GM21529 (cell line): ENCODE data around the gene NOL8.

Experiments
- ATAC-seq: cut with Tn5 transposase; IDR thresholded peaks from one replicate; pipeline ENCODE4 v1.9.1; 2021; ENCODE audit not compliant: unreplicated experiment

NOL8 gene

DNA sequence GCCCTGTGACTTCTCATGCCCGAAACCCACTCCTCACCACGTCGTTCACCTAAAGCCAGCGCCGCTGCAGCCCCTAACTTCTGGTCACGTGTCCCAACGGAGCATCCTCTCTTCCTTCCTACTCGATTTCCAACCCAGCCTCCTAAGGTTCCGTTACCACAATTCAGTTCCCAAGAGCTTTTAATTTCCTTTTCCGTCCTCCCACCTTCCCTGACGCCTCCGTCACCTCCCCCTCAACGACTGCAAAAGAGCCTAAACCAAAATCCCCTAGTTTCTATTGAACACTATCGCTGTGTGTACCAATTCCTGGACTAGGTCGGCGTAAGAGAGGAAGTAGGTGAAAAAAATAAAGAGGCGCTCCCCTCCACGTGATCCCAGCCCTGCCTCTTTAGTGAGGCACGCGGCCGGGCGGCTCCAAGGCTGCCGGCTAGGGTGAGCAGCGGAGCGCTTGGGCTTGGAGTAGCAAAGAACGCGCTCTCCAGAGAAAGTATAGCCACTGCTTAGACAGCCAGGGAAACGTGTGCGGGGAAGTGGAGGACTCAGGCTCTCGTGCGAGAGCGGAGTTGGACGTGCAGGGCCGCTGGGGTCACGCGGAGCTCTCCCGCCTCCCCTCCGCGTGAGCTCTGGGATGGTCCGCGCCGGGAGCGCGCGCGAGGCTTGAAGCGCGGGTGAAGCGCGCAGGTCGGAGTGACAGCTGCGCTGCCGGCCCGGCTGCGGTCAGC lies at the start of gene NOL8, which contains the start of gene CENPP:
NOL8 (minus strand) TSS at position 82 of the 722 bp plus-strand sequence. CDS start 1,189 bp downstream, outside the sequence.
CENPP (plus strand) TSS at position 685 of the 722 bp plus-strand sequence.
- peak; percentile 91 for ATAC-seq

DNA sequence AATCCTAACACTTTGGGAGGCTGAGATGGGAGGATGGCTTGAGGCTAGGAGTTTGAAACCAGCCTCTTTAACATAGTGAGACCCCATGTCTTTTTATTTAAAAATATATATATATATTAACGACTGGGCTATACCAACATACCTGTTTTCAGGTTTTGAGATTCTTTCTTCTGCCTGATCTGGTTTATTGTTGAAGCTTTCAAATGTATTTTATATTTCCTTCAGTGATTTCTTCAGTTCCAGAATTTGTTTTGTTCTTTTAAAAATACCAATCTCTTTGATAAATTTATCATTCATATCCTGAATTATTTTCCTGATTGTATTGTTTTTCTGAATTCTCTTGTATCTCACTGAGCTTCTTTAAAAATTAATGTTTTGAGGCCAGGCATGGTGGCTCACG lies 48.0 kb upstream of the NOL8 start:
- no peak for ATAC-seq

DNA sequence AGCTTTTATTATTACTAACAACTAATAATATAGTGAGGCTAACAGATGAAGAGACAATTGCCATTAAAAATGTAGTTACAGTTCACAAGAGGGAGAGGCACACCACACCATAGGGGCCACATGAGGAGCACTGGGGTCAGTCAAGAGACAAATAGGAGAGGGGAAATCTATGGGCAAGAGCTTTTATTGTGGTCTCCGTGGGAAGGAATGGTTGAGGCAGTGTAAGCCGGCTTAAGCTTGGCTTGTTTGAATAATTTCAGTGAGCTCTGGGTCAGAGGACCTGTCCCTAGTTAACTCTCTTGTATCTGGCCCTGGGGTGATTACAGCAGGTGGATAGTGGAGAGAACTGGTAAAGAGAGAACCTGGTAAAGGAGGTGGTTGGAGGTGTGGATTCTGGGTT lies 43.9 kb upstream of the NOL8 start:
- ATAC-seq, result no peak

DNA sequence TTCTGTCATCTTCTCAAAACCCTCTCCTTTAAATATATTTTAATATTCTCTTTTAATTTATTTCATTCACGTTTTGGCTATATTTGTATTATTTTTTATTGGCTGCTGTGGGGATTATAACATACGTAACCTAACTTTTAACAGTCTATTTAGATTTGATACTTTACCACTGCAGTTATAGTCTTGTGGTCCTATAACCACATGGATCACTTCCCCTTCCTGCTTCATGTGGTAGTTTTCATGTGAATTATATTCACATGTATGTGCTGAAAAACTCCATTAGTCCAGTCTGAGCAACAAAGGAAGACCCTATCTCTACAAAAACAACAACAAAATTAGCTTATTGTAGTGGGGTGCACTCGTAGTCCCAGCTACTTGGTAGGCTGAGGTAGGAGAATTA lies 34.9 kb upstream of the NOL8 start:
- ATAC-seq, result no peak

DNA sequence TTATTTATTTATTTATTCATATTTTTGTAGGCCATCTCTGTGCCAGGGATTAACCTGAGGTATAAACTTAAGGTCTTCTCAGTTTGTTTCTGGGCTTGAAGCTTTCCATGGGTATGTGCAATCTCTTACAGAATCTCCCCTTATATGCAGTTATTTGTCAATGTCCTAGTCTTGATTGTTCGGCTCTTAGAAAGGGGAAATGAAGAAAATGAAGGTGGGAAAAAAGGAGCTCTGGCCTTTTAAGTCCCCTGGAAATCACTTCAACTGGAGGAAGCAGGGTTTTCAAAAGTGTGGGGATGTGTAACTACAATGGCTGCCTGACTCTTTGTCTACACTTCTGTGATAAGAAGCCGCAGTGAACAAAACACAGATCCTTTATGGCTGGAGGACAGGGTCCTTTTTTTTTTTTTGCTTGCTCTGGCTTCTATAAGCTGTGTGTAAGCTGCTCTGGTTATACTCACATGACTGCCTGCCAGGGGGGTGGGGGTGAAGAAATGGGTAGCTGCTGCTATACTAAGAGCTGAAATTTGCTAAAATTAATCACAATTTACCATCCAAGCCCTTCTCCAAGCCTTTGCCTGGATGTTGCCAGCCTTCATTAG lies 34.3 kb upstream of the NOL8 start:
- ATAC-seq, result no peak

DNA sequence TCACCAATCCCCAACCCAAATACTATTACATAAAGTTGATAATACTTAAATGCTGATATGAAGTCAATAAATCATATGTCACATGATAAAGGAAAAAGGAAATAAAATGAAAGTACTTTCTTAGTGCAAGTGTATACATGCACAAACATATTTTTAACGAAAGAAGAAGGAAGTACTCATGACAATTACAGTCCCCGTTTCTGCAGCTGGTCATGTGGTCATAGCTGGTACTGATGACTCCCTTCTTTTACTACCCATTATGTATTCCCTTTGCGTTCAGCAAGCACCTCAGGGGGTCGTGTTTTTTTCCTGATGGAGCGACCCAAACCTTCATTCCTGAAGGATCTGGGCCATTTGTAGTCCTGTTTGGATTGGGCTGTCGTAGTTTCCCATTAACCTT lies 27.9 kb upstream of the NOL8 start:
- no peak for ATAC-seq

DNA sequence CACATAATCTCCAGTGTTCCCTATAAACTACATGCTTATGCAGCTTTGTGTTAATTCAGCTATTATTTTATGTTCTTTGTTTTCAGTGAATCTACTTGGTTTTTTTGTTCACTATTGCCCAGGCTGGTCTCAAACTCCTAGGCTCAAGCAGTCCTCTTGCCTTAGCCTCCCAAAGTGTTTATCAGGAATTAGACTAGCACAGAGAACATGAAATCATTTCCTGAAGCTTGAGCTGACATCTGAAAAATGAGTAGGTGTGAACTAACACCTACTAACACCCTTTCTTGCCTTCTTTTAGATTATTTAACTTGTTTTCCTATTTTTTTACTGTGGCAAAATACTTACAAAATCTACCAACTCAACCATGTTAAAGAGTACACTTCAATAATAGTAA lies 25.6 kb upstream of the NOL8 start:
- ATAC-seq, result no peak

DNA sequence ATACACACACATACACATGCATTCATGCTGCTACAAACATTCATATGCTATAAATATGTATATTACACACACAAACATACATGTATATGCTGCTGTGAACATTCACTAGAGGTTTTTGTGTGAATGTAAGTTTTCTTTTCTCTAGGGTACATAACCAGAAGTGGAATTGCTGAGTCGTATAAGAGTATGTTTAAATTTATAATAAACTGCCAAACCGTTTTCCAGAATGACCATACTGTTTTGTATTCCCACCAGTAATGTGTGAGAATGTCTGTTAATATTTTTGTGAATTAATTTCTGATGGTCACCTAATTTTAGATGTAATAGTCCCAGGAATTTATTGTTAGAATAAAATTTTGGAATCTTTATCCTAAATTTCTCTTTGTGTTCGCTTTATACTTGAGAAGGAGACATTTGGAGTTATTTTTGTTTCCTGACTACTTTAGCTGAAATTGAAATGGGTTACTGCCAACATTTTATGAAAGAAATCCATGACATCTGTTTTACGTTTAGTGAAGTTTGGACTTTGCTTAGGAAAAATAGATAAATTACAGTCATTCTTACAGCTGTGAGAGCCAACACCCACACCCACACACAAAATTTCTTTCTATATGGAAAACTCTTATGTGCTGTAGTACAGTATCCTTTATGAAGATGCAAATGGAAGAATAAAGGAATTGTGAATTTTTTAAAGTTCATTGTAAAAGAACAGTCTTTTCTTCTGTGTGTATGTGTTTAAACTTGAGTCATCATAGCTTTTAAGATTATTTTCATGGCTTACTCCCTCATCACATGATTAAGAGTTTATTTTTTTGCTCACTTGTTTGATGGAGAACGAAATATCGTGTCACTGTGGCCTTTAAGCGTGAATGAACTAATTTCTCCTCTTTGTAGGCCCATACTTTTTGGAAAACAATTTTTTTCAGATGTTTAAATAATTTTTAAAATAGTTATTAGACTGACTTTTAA lies 24.9 kb upstream of the NOL8 start:
- ATAC-seq, result no peak

DNA sequence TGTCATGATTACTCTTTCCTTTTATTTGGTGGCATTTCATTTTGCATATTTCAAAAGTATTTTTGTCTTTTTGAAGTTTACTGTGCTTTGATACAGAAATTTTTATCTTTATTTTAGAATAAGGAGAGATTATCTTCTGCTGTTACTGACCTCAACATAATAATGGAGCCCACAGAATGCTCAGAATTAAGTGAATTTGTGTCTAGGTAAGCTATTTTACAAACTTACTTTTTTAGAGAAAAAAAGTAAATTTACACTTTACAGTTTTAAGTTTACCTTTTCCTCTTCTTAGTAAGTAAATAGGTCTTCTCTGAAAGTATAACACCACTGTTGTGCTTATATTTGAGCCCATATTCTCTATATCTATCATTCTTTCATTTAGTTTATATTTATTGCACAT lies 20.4 kb upstream of the NOL8 start:
- no peak for ATAC-seq

DNA sequence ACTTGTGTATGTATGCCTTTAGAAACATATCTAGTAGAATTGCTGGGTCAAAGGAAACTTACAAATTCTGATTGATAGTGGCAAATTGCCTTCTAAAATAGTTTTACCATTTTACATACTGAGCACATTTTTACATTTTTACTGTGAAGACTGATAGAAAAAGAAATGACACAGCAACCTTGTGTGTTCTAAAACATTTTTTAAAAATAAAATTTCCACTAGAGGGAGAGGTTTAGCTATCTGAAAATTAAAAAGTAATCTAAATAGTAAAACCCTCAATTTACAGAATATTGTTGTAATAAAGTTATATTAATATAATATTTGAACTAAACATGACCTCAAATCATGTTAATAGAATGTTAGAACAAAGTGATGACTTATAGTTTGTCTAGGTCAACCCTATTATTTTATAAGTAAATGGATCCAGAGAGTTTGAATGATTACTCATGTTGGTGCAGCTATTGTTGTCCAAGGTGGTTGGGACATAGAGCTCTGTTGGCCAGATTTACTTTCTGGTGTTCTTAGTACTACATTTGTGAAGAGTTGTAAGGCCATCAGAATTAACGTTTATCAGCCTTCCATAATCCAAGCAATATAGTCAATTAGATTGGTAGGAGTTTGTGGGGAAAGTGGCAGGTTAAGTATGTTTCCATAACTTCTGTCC lies 17.8 kb upstream of the NOL8 start:
- ATAC-seq, result no peak

DNA sequence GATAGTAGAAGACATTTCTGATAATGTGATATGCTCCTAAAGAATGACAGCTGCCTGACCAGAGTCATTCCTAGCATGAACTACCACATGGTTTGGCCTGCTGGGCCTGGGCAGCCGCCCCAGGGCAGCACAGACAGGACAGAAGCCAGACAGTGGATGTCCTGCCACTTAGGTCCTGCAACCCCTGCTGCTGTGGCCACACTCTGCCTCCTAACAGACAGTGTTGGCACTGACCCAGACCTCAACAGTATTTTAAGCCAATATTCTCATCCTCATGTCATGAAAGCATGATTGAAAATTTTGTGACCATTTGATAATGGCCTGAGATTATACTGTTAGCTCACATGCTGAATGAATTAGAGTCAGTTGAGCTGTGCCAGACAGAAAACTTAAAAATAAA lies 16.4 kb upstream of the NOL8 start:
- no peak for ATAC-seq

DNA sequence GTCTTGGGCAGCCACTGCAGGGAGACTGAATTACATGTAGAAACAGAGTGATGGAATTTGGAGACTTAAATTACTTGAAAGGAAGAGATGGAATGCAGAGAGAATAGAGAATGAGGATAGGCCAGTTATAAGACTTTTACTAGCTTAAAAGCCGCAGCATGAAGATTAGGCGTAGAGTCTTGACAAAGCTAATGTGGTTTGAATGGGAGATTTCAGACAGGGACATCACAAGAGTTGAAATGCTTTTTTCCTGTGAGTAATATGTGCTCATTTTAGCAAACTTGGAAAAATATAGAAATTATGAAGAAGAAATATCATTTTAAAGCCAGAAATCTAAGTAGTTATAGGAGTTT lies 8.1 kb upstream of the NOL8 start:
- no peak for ATAC-seq

DNA sequence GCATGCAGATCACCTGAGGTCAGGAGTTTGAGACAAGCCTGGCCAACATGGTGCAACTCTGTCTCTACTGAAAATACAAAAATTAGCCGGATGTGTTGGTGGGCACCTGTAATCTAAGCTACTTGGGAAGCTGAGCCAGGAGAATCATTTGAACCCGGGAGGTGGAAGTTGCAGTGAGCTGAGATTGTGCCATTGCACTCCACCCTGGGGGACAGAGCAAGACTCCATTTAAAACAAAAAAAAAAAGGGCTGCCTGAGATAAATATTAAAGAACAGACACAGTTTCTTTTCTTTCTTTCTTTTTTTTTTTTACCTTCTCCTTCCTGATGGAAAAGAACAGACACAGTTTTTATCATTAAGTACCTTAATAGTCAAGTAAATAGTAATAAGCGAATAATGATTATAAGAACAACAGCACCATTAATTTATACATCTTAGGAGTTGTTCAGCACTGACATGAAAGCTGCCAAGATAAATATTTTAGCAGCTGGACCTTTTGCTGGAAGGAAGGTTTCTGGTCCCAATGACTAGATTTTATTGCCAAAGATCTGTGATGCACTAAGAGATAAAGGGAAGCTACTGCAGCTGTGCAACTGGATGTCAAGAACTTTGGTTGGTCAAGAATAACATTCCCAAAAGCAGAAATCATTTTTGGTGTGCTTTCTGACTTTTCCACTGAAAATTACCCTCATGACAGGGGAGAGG lies 7.6 kb upstream of the NOL8 start:
- ATAC-seq, result no peak

DNA sequence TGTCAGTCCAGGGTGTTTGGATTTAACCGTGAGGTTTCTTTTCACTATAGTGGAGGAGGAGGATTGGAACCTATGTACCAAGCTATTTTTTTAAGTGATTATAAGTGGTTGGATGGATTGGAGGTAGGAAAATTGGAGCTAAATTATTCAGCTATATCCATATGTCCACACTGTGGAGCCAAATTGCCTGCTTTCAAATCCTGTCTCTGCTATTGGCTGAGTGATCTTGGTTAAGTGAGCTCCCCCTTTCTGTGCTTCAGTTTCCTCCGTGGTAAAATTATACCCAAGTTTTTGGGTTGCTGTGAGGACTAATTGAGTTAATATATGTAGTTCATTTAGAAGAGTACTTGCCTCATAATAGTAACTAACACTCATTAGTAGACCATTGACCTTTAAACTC lies 3.1 kb upstream of the NOL8 start:
- ATAC-seq, result no peak

DNA sequence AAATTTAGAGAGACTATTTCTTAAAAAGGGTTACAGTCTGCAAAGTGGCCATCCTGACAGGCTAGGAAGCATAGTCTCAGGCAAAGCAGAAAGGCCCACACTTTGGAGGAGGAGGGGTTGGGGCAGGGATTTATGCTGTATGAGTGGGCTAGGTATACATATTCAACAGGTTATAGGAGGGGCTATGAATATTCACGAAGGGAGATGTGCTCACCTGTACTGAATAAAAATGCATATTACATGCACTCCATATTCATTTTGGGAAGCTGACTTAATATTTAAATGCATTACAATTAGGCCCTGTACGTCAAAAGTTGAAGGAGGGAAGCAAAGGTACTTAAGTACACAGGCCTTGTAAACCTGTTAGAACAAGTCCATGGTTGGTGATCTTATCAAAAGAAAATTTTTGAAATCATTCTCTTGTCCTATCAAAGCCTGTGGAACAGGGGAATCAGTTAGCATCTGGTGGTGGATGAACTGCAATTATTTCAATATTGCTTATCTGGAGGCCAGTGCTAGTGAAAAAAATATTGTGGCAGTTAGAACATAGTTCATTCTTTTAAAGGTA lies 2.2 kb upstream of the NOL8 start:
- no peak for ATAC-seq

DNA sequence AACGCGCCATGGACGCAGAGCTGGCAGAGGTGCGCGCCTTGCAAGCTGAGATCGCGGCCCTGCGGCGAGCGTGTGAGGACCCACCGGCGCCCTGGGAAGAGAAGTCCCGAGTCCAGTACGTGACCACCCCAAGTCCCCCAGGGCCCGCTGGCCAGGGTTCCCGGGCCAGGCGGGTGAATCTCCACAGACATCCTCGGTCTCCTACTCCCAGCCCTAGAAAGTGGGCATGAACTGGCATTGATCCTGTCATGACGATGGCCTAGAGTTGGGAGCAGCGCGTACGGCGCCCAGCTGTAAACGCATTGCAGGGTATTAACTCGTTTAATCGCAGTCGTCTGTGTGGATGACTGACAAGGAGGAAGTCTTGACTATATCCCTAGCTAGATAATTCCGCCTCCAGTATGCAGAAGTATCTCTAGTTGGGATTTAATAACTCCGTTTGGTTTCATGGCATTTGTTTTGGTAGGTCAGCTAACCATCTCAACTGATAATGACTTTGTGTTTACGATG lies 896 bp upstream of the NOL8 start:
- ATAC-seq, result no peak

DNA sequence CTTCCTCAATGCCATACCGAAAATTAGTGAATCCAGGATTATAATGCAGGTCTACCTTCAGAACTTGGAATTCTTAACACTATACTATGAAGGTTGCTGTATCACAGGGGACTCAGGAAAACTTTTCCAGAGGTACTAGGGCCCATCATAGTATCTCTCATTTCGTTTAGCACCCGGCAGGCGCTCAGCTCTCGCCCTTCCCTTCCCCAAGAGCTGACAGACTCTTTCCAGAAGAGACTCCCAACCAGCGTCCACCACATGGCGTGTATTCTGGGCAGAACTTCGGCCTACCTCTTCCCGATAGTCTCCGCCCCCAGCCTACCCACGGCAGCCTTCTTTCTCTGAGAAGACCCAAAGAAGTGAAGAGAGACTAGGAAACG lies 271 bp downstream of the NOL8 start:
- peak; percentile 9 for ATAC-seq

DNA sequence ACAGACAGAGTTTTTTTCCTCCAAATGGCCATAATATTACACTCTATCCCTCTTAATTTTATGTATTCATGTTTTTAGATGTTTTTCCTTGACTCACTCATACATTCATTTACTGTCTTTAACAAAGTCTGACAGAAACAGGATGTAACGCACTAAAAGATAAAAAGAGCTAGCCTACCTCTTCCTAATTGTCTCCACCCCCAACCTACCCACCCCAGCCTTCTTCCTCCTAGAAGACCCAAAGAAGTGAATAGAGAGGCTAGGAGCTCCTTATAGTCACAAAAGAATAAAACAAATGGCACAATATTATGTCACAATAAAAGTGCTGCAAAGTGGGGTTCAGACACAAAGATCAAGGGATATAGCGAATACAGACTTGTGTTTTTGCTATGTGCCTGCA lies 719 bp downstream of the NOL8 start:
- no peak for ATAC-seq

DNA sequence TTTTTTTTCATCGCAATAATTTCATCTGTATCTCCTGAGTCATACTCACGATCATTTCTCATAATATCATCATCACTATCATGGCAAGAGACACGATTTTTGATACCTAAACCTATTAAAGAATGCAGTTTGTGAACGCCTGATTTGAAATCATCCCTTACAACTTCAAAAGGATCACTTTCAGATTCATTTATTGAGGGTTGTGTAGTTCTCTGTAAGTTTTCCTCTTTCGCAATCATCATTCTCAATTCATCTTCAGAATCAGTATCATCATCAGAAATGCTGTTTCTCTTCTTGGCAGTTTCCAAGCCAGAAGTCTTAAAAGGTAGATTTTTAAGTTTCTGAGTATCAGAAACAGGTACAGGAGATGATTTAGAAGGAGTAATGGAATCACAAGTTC lies 9.7 kb downstream of the NOL8 start:
- ATAC-seq, result no peak

DNA sequence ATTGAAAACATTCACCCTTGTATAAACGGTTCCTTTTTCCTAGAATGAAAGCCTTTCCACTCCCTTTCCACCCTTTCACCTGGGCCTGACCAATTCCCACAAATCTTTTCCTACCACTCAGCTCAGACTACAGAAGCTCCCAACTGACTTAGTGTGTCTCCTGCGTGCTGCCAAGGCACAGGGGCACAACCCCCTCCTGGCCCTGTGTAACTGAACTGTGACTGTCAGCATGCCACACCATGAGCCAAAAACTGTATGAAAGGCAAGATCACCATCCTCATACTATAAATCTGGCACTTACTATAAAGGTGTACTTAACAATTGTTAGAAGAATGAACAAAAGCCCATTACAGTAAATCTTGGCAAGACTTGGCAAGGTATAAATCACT lies 11.5 kb downstream of the NOL8 start:
- no peak for ATAC-seq
